ENCODE results near the gene RAB44. TPM values are rescaled to one million over a fixed set of nuclear protein-coding genes. Genes with fewer than 3 reads are reported as not detected.
A peak's percentile ranks its signal among the peaks of the same experiment; 100 is the strongest.

RAB44 gene
- total RNA-seq, 1 experiment from 2014 or later: 0.09 TPM

DNA sequence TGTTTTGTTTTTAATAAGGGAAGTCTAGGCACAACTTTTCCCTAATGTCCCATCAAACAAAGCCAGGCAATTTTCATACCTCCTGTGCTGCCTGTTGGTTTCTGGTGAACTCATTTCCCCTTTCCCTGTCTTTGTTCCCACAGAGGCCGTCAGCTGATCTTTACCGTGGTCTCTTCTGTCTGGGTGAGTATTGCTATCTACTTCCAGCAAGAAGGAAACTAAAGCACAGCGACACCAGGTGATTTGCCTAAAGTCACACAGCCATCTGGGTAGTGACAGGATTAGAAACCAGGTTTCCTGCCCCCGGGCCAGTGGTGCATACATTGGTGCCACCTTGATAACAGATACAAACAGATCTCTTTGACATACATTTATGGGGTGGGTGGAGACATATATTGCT is 59.6 kb downstream of the RAB44 start:
- Mint-ChIP-seq H3K4me1 (ENCODE audit: insufficient read depth, unreplicated experiment) (peaks cover 11% of the 10 kb centered on the region), H3K27ac (ENCODE audit: low read depth, unreplicated experiment) (no peak overlapping the region), H3K4me3 (ENCODE audit: unreplicated experiment) (no peak overlapping the region), H3K9me3 (ENCODE audit: unreplicated experiment) (no peaks in the 10 kb centered on the region), H3K27me3 (ENCODE audit: insufficient read depth, unreplicated experiment) (no peaks in the 10 kb centered on the region), H3K36me3 (ENCODE audit: insufficient read depth, unreplicated experiment) (no peaks in the 10 kb centered on the region)
- BruUV-seq (replicated peaks): no TSS peak
- TF ChIP-seq, protein P1, sequence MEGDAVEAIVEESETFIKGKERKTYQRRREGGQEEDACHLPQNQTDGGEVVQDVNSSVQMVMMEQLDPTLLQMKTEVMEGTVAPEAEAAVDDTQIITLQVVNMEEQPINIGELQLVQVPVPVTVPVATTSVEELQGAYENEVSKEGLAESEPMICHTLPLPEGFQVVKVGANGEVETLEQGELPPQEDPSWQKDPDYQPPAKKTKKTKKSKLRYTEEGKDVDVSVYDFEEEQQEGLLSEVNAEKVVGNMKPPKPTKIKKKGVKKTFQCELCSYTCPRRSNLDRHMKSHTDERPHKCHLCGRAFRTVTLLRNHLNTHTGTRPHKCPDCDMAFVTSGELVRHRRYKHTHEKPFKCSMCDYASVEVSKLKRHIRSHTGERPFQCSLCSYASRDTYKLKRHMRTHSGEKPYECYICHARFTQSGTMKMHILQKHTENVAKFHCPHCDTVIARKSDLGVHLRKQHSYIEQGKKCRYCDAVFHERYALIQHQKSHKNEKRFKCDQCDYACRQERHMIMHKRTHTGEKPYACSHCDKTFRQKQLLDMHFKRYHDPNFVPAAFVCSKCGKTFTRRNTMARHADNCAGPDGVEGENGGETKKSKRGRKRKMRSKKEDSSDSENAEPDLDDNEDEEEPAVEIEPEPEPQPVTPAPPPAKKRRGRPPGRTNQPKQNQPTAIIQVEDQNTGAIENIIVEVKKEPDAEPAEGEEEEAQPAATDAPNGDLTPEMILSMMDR (IDR thresholded peaks at IDR 0.05; ENCODE audit: unreplicated experiment): no peak
- DNase-seq (ENCODE audit: unreplicated experiment): no peak
- CTCF ChIA-PET: interaction anchor here (0.6 to 0.7 kb wide), 2 partner anchors 66 to 293 kb away, joined by 3 to 4 read pairs; no protein-coding TSS in a partner anchor
- intact Hi-C loops (cut with micrococcal nuclease): no loop called here
- POLR2A ChIA-PET: interaction anchor here (2.4 kb wide), 1 partner anchor 65 kb away, joined by 6 read pairs; no protein-coding TSS in a partner anchor

DNA sequence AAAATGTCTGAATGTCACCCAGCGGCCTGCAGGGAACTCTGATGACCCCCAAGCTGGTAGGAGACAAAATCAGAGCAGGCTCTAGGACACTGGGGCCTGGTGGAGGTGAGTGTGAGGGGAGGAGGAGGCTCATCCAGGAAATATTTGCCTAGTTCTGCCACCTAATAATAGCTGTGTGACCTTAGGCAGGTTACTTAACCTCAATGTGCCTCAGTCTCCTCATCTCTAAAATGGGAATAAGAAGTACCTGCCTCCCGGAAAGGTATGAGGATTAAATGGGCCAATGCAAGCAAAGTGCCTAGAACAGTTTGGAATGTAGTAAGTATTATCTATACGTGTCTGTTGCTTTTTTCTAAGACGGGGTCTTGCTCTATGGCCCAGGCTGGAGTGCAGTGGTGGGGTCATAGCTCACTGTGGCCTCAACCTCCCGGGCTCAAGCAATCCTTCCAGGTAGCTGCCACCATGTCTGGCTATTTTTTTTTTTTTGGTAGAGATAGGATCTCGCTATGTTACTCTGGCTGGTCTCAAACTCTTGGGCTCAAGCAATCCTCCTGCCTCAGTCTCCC is 60.4 kb downstream of the RAB44 start:
- TF ChIP-seq, protein P1 (IDR thresholded peaks at IDR 0.05; ENCODE audit: unreplicated experiment): no peak
- no peak overlapping the region for H3K27ac Mint-ChIP-seq (ENCODE audit: low read depth, unreplicated experiment)
- H3K36me3 Mint-ChIP-seq (ENCODE audit: insufficient read depth, unreplicated experiment): no peaks in the 10 kb centered on the region
- H3K4me1 Mint-ChIP-seq (ENCODE audit: insufficient read depth, unreplicated experiment): peaks cover 11% of the 10 kb centered on the region
- no peak for DNase-seq (ENCODE audit: unreplicated experiment)
- H3K27me3 Mint-ChIP-seq (ENCODE audit: insufficient read depth, unreplicated experiment): no peaks in the 10 kb centered on the region
- H3K4me3 Mint-ChIP-seq (ENCODE audit: unreplicated experiment): no peak overlapping the region
- CTCF ChIA-PET: interaction anchor here (0.6 to 4.6 kb wide), 23 partner anchors 10 to 451 kb away, joined by 3 to 42 read pairs (median 5); no protein-coding TSS in a partner anchor
- POLR2A ChIA-PET: interaction anchor here (0.8 to 2.4 kb wide), 4 partner anchors 66 to 142 kb away, joined by 3 to 12 read pairs (median 4); no protein-coding TSS in a partner anchor
- intact Hi-C loops (cut with micrococcal nuclease): loop anchor here (2.0 kb wide), 2 partner anchors 33 to 75 kb away; no protein-coding TSS in a partner anchor
- no TSS peak for BruUV-seq (replicated peaks)
- H3K9me3 Mint-ChIP-seq (ENCODE audit: unreplicated experiment): no peaks in the 10 kb centered on the region

DNA sequence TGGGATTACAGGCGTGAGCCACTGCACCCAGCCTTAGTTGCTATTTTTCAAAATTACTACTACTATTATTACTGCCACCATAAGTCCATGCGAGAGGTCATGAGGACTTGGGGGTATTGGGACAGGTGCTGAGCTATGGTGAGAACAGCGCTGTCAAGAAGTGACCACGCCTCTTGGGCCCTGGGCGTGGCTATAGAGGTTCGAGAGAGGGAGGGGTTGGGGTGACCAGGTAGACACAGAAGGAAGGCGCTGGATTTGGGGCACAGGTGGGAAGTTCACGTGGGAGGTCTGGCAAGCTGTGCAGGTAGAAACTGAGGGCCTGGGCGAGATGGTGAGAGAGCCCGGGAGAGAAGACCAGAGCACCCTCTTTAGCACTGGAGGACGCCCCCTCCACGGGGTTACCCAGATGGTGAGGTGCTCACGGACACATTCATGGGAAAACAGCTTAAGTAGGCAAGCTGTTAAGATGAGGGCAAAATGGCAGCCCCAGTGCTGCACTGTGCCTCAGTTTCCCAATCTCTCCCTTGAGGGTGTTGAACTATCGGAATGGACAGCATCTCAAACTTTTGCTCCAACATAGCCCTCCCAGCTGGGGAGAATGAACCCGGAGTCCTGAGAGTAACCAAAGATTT is 61.0 kb downstream of the RAB44 start:
- no peaks in the 10 kb centered on the region for H3K36me3 Mint-ChIP-seq (ENCODE audit: insufficient read depth, unreplicated experiment)
- no TSS peak for BruUV-seq (replicated peaks)
- intact Hi-C loops (cut with micrococcal nuclease): loop anchor here (1.0 to 2.0 kb wide), 4 partner anchors 34 to 335 kb away; no protein-coding TSS in a partner anchor
- no peaks in the 10 kb centered on the region for H3K27me3 Mint-ChIP-seq (ENCODE audit: insufficient read depth, unreplicated experiment)
- no peak overlapping the region for H3K27ac Mint-ChIP-seq (ENCODE audit: low read depth, unreplicated experiment)
- H3K9me3 Mint-ChIP-seq (ENCODE audit: unreplicated experiment): no peaks in the 10 kb centered on the region
- DNase-seq (ENCODE audit: unreplicated experiment): no peak
- ChIA-PET CTCF (interaction anchor here (0.5 to 4.6 kb wide), 43 partner anchors 8 to 877 kb away, joined by 3 to 42 read pairs (median 4); no protein-coding TSS in a partner anchor), POLR2A (interaction anchor here (0.6 to 2.4 kb wide), 6 partner anchors 66 to 829 kb away, joined by 3 to 12 read pairs (median 3); no protein-coding TSS in a partner anchor)
- H3K4me3 Mint-ChIP-seq (ENCODE audit: unreplicated experiment): no peak overlapping the region
- TF ChIP-seq, protein P1 (IDR thresholded peaks at IDR 0.05; ENCODE audit: unreplicated experiment): no peak
- peaks cover 11% of the 10 kb centered on the region for H3K4me1 Mint-ChIP-seq (ENCODE audit: insufficient read depth, unreplicated experiment)

DNA sequence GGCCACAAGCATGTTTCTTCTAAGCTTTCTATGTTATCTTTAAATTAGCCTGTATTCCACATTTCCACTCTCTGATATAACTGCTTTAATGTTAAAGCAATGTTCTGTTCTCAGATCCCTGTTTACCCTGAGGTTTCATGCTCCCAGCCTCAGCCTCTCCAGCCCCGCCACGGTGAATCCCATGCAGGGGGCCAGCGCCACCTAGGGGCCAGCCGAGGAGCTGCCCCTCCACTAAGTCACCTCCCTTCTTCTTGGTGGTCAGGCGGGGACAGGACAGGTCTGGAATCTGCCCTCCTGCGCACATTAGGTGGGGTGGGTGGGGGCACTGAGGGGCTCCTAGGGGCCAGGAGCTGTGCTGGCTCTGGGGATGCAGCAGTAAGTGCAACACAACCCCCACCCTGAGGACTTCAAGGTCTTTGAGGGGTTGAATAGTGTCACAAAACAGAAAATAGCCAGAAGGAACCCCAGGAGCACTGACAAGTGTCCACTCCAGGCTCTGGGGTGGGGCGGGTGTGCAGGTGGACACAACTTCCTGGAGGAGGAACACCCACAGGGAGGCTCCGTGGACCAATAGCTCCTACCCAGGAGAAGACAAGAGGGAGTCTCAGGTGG is 61.6 kb downstream of the RAB44 start:
- Mint-ChIP-seq H3K27me3 (ENCODE audit: insufficient read depth, unreplicated experiment) (no peaks in the 10 kb centered on the region), H3K36me3 (ENCODE audit: insufficient read depth, unreplicated experiment) (no peaks in the 10 kb centered on the region), H3K4me3 (ENCODE audit: unreplicated experiment) (no peak overlapping the region), H3K4me1 (ENCODE audit: insufficient read depth, unreplicated experiment) (peaks cover 11% of the 10 kb centered on the region), H3K9me3 (ENCODE audit: unreplicated experiment) (no peaks in the 10 kb centered on the region), H3K27ac (ENCODE audit: low read depth, unreplicated experiment) (no peak overlapping the region)
- TF ChIP-seq, protein P1 (IDR thresholded peaks at IDR 0.05; ENCODE audit: unreplicated experiment): peak; percentile 97
- POLR2A ChIA-PET: interaction anchor here (0.5 to 2.4 kb wide), 7 partner anchors 67 to 829 kb away, joined by 3 to 12 read pairs (median 3); partner anchors contain the start of gene CDKN1A
- peak; percentile 70 for DNase-seq (ENCODE audit: unreplicated experiment)
- no TSS peak for BruUV-seq (replicated peaks)
- intact Hi-C loops (cut with micrococcal nuclease): loop anchor here (1.0 to 2.0 kb wide), 4 partner anchors 34 to 336 kb away; no protein-coding TSS in a partner anchor
- CTCF ChIA-PET: interaction anchor here (0.5 to 4.6 kb wide), 51 partner anchors 9 to 968 kb away, joined by 3 to 42 read pairs (median 4); no protein-coding TSS in a partner anchor

Measured in MCF 10A (cell line).